Ramos (cell line): ENCODE results near the gene CRNKL1.

Experiments
- in situ Hi-C: fragments of 300-500 bp; cut with MboI; formaldehyde crosslinking; loops from one replicate; pipeline ENCODE4 v1.14.3; 2022; ENCODE audit warnings: low sequenced_read_pairs; ENCODE audit not compliant: unreplicated experiment

The CRNKL1 gene

GRCh38 chr20:20070871-20071726, 18.8 kb upstream of the CRNKL1 start:
- in situ Hi-C loops: no loop called here

DNA sequence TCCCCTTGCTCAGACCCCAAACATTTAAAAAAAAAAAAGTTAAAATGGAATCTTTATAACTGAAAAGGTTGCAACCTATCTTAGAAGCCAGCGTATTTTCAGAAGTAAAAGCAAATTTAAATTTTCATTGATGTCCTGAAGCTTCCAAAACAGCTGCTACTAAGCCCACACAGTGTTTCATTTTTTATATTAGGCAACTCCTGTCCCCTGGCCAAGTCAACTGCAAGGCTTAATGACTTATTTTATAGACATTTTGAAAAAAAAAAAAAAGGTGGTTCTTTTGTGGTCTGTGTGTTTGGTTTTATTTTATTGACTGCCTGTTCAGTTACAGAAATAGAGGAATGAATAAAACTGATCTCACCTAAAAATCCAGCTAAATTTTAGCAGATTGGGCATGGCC, 13.1 kb upstream of the CRNKL1 start:
- in situ Hi-C loops: no loop called here

DNA sequence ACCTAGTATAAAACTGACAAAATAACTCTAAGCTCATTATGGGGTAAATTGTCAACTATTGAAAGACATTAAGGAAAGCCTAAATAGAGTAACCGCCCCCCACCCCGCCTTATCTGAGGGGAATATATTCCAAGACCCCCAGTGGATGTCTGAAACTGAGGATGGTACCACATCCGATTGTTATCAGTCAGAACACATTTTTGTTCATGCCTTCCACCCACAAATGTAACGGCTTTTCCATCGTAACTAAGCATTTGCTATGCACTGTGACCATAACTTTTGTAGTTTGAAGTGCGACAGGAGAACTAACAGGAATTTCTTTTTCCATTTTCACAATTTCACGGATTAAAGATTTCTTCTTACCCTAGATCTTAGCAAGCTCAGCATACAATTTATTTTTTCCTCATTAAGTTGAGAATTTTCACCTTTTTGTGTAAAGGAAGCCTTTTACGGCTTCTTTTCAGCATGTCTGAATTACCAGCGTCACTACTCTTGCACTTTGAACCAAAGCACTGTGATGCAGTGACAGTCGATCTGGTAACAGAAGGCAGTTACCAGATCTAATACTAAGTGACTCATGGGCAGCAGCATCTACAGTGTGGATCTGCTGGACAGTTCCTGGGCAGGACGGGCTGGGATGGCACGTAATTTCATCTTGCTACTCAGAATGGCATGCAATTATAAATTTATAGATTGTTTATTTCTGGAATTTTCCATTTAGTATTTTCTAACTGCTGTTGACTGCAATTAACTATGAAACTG, 11.9 kb upstream of the CRNKL1 start:
- in situ Hi-C loops: no loop called here

DNA sequence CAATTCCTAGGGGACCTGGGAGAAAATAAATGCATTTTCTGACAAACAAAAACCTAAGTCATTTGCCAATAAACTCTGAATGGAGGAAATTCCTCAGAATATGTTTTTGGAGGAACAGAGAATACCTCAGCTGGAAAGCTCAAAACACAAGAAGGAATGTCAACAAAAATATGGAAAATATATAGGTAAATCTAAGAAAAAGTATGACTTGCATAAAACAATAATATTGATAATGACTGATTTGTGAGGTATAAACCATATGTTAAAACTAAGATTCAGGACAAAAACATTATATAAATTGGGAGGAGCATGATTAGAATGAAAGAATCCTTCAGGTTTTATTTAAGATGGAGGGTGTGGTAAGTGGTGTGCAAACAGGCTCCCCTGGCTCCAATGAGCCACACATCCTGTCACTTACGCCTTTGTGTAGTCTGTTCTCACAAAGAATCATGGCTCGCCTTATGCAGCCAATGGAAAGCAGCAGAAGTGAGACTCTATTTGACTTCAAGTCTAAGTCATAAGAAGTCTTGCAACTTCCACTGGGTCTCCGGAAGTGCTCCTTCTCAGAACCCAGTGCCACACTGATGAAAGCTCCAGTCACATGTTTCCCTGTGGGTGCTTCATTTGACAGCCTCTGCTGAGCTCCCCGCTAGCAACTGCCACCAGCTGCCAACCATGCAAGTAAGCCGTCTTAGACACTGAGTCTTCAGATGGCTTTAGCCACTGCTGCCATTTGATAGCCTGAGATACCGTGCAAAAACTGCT, 8.2 kb upstream of the CRNKL1 start:
- in situ Hi-C loops: no loop called here

DNA sequence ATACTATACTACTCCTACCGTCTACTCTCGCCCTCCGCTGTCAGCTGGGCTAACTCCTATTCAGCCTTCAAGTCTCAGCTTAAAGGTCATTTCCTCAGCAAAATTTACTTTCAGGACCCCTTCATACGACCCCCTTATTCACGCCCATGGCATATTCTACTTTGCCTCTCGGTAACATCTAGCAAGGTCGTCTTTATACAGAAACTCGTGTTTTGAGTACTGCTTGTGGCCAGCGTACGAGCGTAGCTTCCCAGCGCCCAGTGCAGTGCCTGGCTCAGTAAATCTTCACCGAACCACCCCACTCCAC, 546 bp downstream of the CRNKL1 start:
- in situ Hi-C loops: loop anchor here (10.0 kb wide), 1 partner anchor 63 kb away; no protein-coding TSS in a partner anchor

- in situ Hi-C loops: no loop called here
Measured at GRCh38 chr20:20039752-20040387, 12.4 kb downstream of the CRNKL1 start.

DNA sequence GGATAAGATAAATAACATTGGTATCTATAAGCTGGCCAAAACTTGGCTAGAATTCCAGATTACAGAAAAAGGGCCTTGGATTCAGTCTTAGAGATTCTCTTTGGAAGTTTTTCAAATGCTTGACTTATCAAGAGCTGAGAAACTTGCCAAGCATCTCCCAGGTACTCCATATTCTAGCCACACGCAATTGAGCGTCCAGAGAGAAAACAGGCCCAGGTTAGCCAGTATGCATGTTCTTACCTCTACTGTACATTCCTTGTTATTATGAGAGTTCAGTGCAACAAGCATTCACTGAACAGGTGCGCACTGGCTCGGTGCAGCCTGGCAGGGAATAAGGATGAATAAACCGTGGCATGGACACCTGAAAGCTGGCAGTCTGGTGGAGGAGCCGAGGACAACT, 13.7 kb downstream of the CRNKL1 start:
- in situ Hi-C loops: no loop called here

- in situ Hi-C loops: no loop called here
Measured at GRCh38 chr20:20037960-20038359, 14.3 kb downstream of the CRNKL1 start.

- in situ Hi-C loops: no loop called here
Measured at GRCh38 chr20:20036756-20037155, 15.5 kb downstream of the CRNKL1 start.

DNA sequence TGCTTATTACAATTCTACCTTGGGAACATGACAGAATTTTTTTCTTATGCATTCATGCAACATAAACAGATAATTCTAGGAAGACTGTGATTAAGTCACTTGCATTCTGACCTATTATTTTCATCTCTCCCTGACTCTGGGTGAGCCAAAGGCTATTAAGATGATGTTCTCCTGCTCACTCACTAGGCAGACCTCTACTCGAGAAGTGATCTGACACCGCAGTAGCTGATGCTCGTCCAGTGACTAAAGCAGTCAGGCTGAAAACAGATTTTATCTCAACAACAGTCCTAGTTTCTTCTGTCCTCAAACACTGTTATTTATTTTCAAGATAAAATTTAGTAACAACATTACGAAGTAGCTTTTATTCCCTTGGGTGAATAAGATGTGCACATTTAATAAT, 17.8 kb downstream of the CRNKL1 start:
- in situ Hi-C loops: no loop called here

DNA sequence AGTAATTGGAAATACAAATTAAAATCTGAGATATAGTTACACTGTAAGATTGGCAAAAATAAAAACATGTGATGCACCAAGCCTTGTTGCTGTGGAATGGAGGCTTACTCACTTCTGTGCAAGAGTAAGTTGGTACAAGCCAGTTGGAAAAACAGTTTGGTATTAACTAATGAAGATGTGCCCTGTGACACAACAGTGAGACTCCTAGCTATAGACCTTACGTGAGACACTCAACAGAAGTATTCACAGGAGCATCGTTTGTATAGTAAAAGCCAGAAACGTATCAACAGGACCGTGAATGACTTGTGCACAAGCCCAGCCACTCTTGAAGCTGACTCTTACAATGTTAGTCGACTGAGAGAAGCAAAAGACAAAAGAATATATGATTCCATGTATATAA, 20.5 kb downstream of the CRNKL1 start:
- in situ Hi-C loops: no loop called here

- in situ Hi-C loops: no loop called here
Measured at GRCh38 chr20:20027284-20027683, 25.0 kb downstream of the CRNKL1 start.

DNA sequence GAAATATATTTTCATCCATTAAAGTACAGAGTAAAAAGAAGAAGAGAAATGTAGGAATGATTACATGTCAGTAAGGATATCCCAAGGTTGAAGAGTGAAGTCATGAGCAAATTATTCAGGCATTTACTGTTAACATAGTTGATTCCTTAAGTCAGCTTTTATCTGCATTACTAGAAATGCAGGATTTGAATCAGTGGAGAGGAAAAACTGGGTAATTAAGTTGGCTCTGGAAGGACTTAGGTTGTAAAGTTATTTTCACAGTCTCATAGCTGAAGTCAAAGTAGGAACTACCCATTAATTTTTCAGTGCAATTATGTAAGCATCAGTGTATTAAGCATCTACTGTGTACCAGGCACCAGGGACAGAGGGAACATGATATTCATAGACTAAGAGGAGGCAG, 27.3 kb downstream of the CRNKL1 start:
- in situ Hi-C loops: no loop called here

DNA sequence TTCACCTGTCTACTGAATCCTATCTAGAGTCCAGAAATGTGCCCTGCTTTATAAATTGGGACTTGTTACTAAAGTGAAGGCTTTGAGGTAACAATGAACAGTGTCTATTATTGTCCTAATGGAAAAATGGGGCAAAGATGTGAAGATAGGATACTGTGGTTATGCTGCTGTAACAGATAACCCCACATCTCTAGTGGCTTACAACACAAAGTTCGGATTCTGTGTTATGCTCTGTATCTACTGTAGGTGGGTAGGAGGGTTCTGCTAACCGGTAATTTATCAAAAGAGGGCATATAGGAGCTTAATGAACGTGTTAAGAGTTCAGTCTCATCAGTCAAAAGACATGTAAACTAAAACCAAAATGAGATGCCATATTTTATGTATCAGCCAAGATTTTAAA, 28.9 kb downstream of the CRNKL1 start:
- in situ Hi-C loops: no loop called here

DNA sequence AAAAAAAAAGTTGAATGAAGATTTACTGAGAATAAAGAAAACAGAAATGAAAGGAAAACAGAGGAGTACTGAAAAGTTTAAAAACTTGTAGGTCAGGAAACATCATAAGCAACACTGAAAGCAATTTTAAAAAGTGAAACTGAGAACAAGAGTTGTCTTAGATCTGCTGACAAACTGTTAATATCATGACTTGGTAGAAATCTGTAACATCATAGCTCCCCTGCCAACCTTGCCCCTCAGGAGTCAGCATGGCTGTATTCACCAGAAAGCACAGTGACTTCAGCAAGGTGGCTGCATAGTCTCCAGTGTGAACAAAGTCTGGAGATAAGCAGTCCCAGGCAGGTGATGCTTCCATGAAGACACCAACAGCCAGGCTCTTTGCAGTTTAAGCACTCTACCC, 29.8 kb downstream of the CRNKL1 start:
- in situ Hi-C loops: no loop called here

DNA sequence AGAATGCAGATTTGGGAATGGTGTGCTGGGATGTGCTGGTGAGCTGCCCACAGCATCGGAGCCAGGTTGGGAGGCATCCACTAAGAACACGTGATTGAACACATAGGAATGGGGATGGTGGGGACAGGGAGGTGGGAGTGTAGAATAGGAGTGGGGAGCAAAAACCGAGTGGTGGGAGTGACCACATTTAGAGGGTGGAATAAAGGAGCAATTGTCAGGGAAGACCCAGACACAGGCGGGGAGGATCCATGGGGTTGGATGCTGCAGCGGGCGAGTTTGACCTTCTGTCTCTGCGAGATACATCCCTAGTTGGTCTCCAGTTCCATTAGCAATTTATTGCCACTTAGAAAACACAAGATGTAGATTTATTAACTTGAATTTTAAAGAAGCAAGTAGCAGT, 30.4 kb downstream of the CRNKL1 start:
- in situ Hi-C loops: no loop called here

DNA sequence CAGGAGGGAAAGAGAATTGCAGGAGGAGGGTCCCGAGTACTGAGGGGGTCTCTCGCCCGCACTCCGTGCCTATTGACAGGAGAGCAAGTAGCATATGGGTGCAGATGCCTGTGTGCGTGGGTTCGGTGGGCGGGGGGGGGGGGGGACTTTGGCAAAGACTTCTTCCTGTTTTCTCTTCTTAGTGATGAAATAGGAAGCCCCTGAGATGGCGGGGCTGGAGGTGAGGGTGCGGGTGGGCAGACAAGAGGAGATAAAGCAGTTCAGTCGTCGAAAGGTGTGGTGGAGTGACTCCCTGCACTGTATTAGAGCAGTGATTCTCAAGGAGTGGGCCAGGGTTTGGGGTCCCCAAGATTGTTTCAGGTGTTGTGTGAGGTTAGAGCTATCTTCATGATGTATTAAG, 31.4 kb downstream of the CRNKL1 start:
- in situ Hi-C loops: no loop called here

GRCh38 chr20:20019123-20019522, 33.1 kb downstream of the CRNKL1 start:
- in situ Hi-C loops: no loop called here

GRCh38 chr20:20018366-20018765, 33.9 kb downstream of the CRNKL1 start:
- in situ Hi-C loops: no loop called here

- in situ Hi-C loops: no loop called here
Measured at GRCh38 chr20:20017844-20018185, 34.5 kb downstream of the CRNKL1 start.
